GM21381 (cell line): ENCODE measurements around the gene NCAPD2.
"Not testable (repeated sequence)": the region's sequence is repeated elsewhere in the genome, so short reads cannot be mapped to it uniquely, and the experiment has no call there.

Experiments used
- ATAC-seq: cut with Tn5 transposase; IDR thresholded peaks from one replicate; pipeline ENCODE4 v1.9.1; 2021; ENCODE audit warnings: mild to moderate bottlenecking, moderate library complexity; ENCODE audit not compliant: unreplicated experiment

NCAPD2 gene

GRCh38 chr12:6548966-6549683, 55.2 kb downstream of the NCAPD2 start:
- no peak for ATAC-seq

DNA sequence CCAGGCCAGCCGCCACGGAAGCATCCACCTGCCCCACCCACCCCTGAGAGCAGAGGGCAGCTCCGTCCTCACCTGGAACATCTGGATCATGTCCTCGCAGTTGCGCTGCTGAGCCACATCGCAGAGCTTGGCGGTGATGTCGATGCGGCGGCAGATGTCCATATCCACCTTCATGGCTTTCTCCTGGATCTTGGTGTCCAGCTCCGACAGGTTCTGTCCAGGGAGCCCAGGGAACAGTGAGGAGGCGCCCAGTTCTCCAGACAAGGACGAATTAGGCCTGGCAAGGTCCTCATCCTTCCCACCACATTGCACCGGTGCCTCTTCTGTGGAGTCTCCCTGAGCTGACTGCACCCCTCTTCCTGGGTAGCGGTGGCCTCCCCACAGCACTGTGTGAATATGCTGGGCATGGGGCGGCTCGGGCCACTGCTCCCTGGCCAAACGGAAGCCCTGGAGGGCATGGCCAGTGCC, 55.8 kb downstream of the NCAPD2 start:
- no peak for ATAC-seq

GRCh38 chr12:6550294-6551062, 56.6 kb downstream of the NCAPD2 start:
- no peak for ATAC-seq

- ATAC-seq, result no peak
Observed at GRCh38 chr12:6551063-6551461, 57.2 kb downstream of the NCAPD2 start.

- ATAC-seq, result no peak
Observed at GRCh38 chr12:6551496-6552139, 57.7 kb downstream of the NCAPD2 start.

DNA sequence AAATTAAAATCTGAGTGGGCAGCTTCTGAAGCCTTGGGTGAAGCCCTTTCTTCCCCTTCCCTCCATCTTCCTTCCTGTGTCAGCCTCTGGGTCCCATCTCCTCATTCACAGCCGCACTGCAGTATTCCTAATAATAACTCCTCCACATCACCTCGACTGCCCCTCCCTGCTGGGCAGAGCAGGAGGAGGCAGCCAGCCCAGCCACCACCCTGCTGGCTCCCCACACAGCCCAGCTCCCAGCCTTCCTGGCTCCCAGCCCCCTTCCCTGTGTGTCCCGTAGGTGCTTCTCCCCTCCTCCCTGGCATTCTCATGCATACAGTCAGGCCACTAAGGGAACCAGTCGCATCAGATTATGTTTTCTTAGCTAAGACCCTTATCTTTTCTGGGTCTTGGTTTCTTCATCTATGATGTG, 58.2 kb downstream of the NCAPD2 start:
- ATAC-seq, result no peak

GRCh38 chr12:6553051-6553868, 59.4 kb downstream of the NCAPD2 start:
- ATAC-seq, result no peak

GRCh38 chr12:6554168-6555017, 60.5 kb downstream of the NCAPD2 start:
- peak; percentile 38 for ATAC-seq

DNA sequence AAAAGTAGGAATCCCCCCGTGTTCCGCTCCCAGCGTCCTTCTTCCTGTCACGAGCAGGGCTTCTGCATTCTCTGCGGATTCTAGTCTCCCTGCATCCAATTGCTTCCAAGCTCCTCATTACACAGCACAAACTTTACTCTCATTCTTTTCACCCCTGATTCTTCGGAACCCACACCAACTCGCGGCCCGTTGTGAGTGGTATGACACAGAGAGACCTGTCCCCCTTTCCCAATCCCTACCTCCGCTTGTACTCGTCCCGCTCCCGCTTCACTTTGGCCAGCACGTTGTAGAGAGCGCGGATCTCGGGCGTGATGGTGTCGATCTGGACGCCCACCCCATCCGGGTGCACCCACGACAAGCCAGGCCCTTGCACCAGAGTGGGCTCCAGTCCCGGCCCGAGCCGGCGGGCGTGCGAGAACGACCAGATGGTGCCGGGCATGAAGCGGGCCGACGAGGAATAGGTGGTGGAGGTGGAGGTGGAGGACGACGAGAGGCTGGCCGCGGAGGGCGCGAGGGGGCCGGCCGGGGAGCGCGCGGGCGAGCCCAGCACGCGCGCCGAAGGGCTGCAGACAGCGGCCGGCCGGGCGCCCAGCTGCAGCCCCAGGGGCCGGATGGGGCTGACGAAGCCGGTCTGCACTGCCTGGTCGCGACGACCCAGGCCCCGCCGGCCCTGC, 61.3 kb downstream of the NCAPD2 start:
- peak; percentile 17 for ATAC-seq

DNA sequence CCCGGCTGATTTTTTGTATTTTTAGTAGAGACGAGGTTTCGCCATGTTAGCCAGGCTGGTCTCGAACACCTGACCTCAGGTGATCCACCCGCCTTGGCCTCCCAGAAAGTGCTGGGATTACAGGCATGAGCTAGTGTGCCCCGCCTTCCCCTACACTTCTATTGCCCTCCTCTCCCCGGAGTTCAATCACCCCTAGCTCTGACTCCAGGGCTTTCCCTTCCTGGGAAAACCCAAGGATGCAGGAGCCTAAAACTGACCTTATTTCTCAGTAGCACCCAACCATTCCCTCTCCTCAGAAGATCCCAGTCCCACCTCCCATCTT, 62.6 kb downstream of the NCAPD2 start:
- not testable (repeated sequence) for ATAC-seq

DNA sequence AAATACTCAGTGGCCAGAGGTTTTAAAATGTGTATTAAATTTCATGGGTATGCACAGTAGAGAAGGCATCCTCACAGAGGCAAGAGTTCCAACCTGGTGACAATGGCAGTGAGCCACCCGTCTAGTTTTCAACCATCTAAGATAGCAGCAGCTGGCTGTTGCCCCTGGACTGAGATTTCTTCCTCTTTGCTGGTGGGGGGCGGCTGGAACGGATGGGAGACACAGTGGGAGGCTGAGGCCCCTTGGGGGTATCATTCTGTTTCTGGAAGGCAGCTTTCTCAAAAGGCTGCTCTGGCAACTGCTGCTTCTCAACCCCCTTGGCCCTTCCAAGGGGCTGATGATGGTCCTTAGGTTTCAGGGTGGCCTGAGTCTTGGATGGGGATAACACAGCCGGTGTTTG, 63.0 kb downstream of the NCAPD2 start:
- no peak for ATAC-seq

- ATAC-seq, result not testable (repeated sequence)
Observed at GRCh38 chr12:6558014-6558760, 64.3 kb downstream of the NCAPD2 start.

DNA sequence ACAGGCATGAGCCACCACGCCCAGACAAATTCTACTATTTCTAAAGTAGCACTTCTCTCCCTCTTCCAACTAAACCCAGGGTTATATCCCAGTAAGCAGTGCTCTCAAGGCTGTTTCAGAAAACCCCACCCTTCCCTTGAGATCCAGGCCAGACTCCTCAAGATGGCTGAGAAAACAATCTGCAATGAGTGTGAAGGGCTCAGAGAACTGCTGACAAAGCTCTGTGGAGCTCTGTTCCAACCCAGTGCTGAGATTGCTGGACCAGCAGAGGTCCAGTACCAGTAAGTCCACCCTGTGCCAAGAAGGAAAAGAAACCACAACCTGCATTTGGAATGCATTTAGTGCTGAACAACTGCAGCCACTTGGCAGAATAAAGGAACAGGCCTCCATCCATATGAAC, 65.6 kb downstream of the NCAPD2 start:
- ATAC-seq, result no peak

DNA sequence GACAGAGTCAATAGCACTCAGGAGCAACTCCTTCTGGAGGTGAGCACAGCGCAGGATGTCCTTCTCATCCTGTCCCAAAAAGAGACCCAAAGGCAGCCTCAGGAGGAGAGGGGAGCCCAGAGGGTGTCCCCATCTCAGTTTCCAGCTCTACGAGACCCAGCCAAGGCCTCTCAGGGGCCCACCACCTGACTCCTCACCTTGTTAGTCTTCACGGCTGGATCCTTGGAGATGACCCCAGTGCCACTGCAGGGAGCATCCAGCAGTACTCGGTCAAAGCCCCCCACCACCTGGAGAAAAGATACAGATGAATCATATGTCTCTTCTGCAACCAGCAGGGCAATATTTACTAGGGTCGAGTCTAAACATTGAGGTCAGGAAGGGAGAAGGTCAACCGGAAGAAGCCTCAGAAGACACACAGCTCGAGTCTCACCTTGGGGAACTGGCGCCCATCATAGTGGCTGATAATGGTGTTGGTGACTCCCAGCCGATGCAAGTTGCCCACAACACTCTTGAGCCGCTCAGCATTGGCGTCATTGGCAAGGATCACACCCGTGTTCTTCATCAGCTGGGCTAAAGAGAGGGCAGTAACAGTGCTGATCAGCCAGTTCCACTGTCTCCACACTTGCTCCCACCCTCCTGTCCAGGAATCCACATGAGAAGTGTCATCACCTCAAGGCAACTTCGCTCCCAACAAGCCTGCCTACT, 66.8 kb downstream of the NCAPD2 start:
- ATAC-seq, result no peak

GRCh38 chr12:6562881-6563280, 69.0 kb downstream of the NCAPD2 start:
- no peak for ATAC-seq

DNA sequence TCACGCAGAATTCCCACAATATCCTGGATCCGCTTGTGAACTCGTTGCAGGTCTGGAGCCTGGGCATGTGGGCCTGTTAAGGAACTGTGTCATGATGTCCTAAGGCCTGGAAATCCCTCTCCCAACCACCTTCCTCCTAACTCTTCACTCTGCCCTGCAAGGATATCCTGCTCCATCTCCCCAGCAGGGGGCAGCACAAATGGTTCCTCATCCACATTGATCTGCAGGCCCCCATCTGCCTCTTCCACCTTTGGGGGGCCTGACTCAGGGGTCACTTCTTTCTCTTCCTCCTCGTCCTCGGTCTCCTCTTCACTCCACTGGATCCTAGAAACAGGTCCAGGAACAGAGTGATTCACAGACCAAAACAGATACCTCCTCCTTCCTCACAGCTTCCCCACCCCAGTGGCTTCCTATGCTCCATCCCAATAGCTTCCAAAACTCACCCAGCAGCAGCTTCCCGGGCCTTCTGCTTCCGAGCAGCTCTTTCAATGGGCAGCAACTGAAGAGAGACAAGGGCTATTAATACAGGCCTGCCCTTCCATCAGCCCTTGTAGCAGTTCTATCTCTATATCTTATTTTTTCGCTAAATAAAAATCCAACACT, 69.6 kb downstream of the NCAPD2 start:
- ATAC-seq, result no peak

DNA sequence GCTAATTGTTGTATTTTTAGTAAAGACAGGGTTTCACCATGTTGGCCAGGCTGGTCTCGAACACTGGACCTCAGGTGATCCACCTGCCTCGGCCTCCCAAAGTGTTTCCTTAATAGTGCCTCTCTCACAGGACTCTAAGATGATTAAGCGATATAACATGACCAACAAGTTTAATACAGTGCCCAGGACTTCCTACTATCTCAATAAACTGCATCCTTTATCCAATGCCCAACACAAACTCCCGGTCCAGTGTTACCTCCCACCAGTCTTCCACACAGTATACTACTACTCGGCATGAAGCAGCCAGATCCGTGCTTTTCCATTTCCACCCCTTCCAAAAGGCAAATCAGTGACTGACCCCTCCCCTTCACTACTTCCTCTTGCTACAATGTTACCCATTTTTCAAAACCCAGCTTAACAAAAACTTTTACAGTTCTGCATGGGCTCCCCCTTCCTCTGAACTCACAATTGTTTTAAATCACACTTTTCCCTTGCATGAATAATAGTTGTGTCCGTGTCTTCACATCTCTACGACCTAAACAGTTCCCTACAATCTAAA, 73.3 kb downstream of the NCAPD2 start:
- no peak for ATAC-seq

DNA sequence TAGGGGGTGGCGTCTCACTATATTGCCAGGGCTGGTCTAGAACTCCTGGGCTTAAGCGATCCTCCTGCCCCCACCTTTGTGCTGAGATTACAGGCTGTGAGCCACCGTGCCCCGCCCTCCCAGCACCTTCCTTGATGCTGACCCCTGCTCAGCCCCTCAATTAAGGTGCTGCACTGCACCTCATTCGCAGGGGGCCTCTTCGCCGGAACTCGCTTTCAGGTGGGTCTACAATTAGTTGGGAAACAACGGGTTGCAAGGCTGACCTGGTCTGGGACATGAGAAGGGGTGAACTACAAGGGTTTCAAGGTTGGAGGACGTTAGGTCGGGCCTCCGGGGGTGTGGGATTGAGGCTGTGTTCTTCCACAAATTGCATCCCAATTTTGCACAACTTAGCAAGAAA, 75.4 kb downstream of the NCAPD2 start:
- ATAC-seq, result no peak
